T-helper 2 cell treated with Interferon-gamma antibody and Interleukin-4, amounts not matched to agents 5 μg/mL and 100 μg/mL, for 36 hours (primary cell): ENCODE measurements around the gene PIGU.
"Not testable (repeated sequence)": the region's sequence is repeated elsewhere in the genome, so short reads cannot be mapped to it uniquely, and the experiment has no call there.

Experiments
- DNase-seq: peaks from one replicate; pipeline ENCODE4 v3.0.0; 2021; ENCODE audit warnings: low spot score
- H3K27ac Mint-ChIP-seq: one replicate; pipeline ENCODE4 v1.8.0; 2021; ENCODE audit warnings: mild to moderate bottlenecking, mixed read lengths
- H3K27me3 Mint-ChIP-seq: one replicate; pipeline ENCODE4 v1.8.0; 2021; ENCODE audit warnings: low read depth, mixed read lengths
- H3K36me3 Mint-ChIP-seq: one replicate; pipeline ENCODE4 v1.8.0; 2021; ENCODE audit warnings: low read depth, mixed read lengths
- H3K4me1 Mint-ChIP-seq: one replicate; pipeline ENCODE4 v1.8.0; 2021; ENCODE audit warnings: low read depth, mixed read lengths
- H3K4me3 Mint-ChIP-seq: one replicate; pipeline ENCODE4 v1.8.0; 2022; ENCODE audit warnings: mild to moderate bottlenecking, moderate library complexity, mixed read lengths
- H3K9me3 Mint-ChIP-seq: one replicate; pipeline ENCODE4 v1.8.0; 2021; ENCODE audit warnings: mixed read lengths

Gene PIGU

GRCh38 chr20:34658654-34659053 is 18.2 kb downstream of the PIGU start:
- H3K4me1 Mint-ChIP-seq, H3K4me3 Mint-ChIP-seq, H3K36me3 Mint-ChIP-seq, H3K27me3 Mint-ChIP-seq, H3K27ac Mint-ChIP-seq, H3K9me3 Mint-ChIP-seq, DNase-seq: not testable (repeated sequence)

DNA sequence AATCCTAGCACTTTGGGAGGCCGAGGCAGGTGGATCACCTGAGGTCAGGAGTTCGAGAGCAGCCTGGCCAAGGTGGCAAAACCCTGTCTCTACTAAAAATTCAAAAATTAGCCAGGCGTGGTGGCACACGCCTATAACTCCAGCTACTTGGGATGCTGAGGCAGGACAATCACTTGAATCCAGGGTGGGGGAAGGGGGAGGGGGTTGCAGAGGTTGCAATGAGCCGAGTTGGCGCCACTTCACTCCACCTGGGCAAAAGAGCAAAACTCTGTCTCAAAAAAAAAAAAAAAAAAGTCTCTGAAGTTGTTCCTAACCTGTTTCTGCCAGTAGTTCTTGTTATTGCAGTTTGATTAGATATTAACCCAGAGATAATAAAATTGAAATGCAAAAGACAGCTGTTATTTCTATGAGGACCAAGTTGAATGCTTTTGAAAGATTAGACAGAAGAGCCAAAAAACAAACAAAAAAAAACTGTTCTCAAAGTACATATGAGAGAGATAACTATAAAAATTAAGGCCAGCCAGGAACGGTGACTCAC is 22.6 kb downstream of the PIGU start:
- peaks cover 20% of the 10 kb centered on the region for H3K36me3 Mint-ChIP-seq
- no peak overlapping the region for H3K27ac Mint-ChIP-seq
- no peaks in the 10 kb centered on the region for H3K27me3 Mint-ChIP-seq
- no peaks in the 10 kb centered on the region for H3K4me1 Mint-ChIP-seq
- H3K4me3 Mint-ChIP-seq: no peak overlapping the region
- no peaks in the 10 kb centered on the region for H3K9me3 Mint-ChIP-seq
- no peak for DNase-seq

DNA sequence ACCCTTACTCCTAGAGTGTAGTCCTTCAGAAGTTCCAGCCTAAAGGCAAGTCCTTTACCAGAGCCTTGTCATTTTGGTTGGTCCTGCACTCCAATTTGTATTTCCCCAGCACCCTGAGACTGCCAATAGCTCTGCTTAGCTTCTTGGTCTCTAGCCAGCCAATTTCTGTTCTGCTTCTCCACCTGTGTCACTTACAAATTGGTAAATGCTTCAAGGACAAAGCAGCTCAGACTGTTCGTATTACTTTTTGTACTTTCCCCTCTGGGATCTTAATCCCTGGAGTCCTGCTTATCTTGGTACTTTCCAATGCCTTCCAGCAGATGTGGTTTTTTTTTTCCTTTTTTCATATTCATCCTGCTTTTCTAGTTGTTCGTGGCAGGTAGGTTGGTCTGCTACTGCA is 25.7 kb downstream of the PIGU start:
- Mint-ChIP-seq H3K9me3 (no peaks in the 10 kb centered on the region), H3K27me3 (no peaks in the 10 kb centered on the region), H3K27ac (no peak overlapping the region), H3K4me3 (no peak overlapping the region), H3K4me1 (no peaks in the 10 kb centered on the region), H3K36me3 (peaks cover 20% of the 10 kb centered on the region)
- DNase-seq: no peak

GRCh38 chr20:34647737-34648136 is 29.2 kb downstream of the PIGU start:
- Mint-ChIP-seq H3K27me3 (no peaks in the 10 kb centered on the region), H3K36me3 (peaks cover 13% of the 10 kb centered on the region), H3K4me1 (no peaks in the 10 kb centered on the region), H3K4me3 (no peak overlapping the region), H3K9me3 (no peaks in the 10 kb centered on the region), H3K27ac (no peak overlapping the region)
- DNase-seq: no peak

- DNase-seq: no peak
- Mint-ChIP-seq H3K4me3 (no peak overlapping the region), H3K9me3 (no peaks in the 10 kb centered on the region), H3K27me3 (no peaks in the 10 kb centered on the region), H3K36me3 (peaks cover 3% of the 10 kb centered on the region), H3K27ac (no peak overlapping the region), H3K4me1 (no peaks in the 10 kb centered on the region)
Observed at GRCh38 chr20:34644951-34645350, 31.9 kb downstream of the PIGU start.

DNA sequence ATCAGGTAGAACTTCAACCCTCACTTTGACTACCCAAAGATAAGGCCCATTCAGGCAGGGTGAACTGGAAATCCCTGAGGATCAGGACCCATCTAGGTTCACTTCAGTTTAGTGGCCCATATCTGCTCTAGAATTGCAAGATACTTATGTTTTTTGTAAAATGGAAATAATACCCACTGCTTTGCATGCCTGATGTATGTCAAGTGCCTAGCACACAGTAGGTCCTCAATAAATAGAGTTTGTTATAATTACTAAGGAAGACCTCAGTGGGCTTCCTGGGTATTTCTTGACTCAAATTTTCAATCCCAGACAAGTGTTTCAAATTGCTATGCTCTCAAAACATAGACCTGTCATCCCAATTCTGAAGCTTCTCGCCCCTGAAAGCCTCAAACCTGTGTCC is 32.5 kb downstream of the PIGU start:
- Mint-ChIP-seq H3K36me3 (peaks cover 3% of the 10 kb centered on the region), H3K4me1 (no peaks in the 10 kb centered on the region), H3K27ac (no peak overlapping the region), H3K27me3 (no peaks in the 10 kb centered on the region), H3K9me3 (no peaks in the 10 kb centered on the region), H3K4me3 (no peak overlapping the region)
- DNase-seq: no peak

DNA sequence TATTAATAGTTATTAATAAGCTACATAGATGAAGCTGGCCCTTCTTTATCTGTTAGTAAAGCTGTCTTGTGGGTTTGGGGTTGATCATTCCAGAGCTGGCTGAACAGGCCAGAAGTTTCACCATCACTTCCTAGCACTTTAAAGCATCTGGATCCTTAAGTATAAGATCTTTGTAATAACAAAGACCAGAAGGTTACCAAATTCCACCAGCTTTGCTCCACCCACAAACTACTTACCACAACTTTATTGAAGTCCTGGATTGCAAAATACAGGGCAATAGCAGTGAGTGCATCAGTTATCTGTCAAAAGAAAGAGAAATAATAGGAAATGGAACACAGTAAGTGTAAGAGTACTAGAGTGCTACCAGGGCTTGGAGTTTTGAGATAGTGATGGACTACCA is 33.0 kb downstream of the PIGU start:
- no peak overlapping the region for H3K4me3 Mint-ChIP-seq
- H3K36me3 Mint-ChIP-seq: peaks cover 3% of the 10 kb centered on the region
- no peaks in the 10 kb centered on the region for H3K4me1 Mint-ChIP-seq
- no peak overlapping the region for H3K27ac Mint-ChIP-seq
- H3K27me3 Mint-ChIP-seq: no peaks in the 10 kb centered on the region
- H3K9me3 Mint-ChIP-seq: no peaks in the 10 kb centered on the region
- no peak for DNase-seq

- no peak overlapping the region for H3K27ac Mint-ChIP-seq
- no peak for DNase-seq
- H3K4me3 Mint-ChIP-seq: no peak overlapping the region
- H3K27me3 Mint-ChIP-seq: no peaks in the 10 kb centered on the region
- H3K36me3 Mint-ChIP-seq: peaks cover 6% of the 10 kb centered on the region
- no peaks in the 10 kb centered on the region for H3K4me1 Mint-ChIP-seq
- no peaks in the 10 kb centered on the region for H3K9me3 Mint-ChIP-seq
Observed at GRCh38 chr20:34642009-34642408, 34.9 kb downstream of the PIGU start.

DNA sequence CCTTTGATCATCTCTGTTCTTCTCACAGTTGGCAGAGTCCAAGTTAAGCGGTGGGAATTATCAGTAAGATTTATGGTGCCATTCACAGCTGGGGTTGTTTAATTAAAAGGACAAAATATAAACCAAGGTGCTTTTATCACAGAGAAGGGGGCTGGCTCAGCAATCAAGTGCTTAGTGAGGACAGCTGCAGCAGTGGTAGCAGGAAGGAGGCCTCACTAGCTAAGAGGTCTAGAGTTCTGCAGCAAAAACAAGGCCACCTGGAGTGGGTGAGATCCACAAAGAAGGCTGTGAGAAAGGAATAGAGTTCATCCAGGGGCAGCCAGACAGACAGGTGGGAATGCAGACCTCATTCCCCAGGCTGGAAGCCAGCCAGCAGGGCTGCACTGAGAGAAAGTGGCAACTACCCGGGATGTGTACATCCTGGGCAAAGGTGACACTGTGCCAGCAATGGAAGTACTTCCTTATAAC is 37.1 kb downstream of the PIGU start:
- Mint-ChIP-seq H3K4me1 (no peaks in the 10 kb centered on the region), H3K9me3 (no peaks in the 10 kb centered on the region), H3K36me3 (peaks cover 16% of the 10 kb centered on the region), H3K27me3 (no peaks in the 10 kb centered on the region), H3K27ac (no peak overlapping the region), H3K4me3 (no peak overlapping the region)
- DNase-seq: no peak

GRCh38 chr20:34638532-34638931 is 38.4 kb downstream of the PIGU start:
- peaks cover 18% of the 10 kb centered on the region for H3K36me3 Mint-ChIP-seq
- DNase-seq: no peak

GRCh38 chr20:34638039-34638292 is 38.9 kb downstream of the PIGU start:
- H3K4me3 Mint-ChIP-seq: no peak overlapping the region
- no peaks in the 10 kb centered on the region for H3K27me3 Mint-ChIP-seq
- no peaks in the 10 kb centered on the region for H3K4me1 Mint-ChIP-seq
- no peak overlapping the region for H3K27ac Mint-ChIP-seq
- peaks cover 21% of the 10 kb centered on the region for H3K36me3 Mint-ChIP-seq
- no peaks in the 10 kb centered on the region for H3K9me3 Mint-ChIP-seq
- no peak for DNase-seq

More at GRCh38 chr20:34638532-34638931, 38.4 kb downstream of the PIGU start:
- Mint-ChIP-seq H3K4me1 (no peaks in the 10 kb centered on the region), H3K4me3 (no peak overlapping the region), H3K9me3 (no peaks in the 10 kb centered on the region), H3K27ac (no peak overlapping the region), H3K27me3 (no peaks in the 10 kb centered on the region)

GRCh38 chr20:34637245-34638038 is 39.5 kb downstream of the PIGU start:
- DNase-seq: no peak
- Mint-ChIP-seq H3K36me3 (peaks cover 26% of the 10 kb centered on the region), H3K9me3 (no peaks in the 10 kb centered on the region), H3K27ac (no peak overlapping the region), H3K4me1 (no peaks in the 10 kb centered on the region), H3K4me3 (no peak overlapping the region), H3K27me3 (no peaks in the 10 kb centered on the region)

DNA sequence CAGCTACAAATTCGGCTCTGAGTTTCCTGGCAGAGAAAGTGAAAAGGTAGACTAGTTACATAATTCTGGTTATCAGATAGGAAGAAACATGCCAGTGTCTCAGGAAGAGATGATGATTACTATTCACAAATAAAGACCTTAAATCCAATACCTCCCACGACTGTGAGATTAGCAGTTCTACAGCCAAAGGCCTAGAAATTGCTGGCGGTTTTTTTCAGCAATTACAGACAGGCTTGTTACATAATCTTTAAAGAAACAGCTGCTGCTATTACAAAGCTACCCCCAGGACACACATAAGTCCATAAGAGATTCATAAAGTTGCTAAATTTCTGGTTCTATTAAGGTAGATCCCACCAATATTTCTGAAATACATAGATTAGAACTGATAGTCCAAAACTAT is 40.2 kb downstream of the PIGU start:
- Mint-ChIP-seq H3K36me3 (peaks cover 27% of the 10 kb centered on the region), H3K27ac (no peak overlapping the region), H3K4me3 (no peak overlapping the region), H3K9me3 (no peaks in the 10 kb centered on the region), H3K4me1 (no peaks in the 10 kb centered on the region), H3K27me3 (no peaks in the 10 kb centered on the region)
- DNase-seq: no peak

GRCh38 chr20:34634392-34634791 is 42.5 kb downstream of the PIGU start:
- H3K4me1 Mint-ChIP-seq: no peaks in the 10 kb centered on the region
- no peak for DNase-seq
- no peaks in the 10 kb centered on the region for H3K9me3 Mint-ChIP-seq
- no peaks in the 10 kb centered on the region for H3K27me3 Mint-ChIP-seq
- no peak overlapping the region for H3K4me3 Mint-ChIP-seq
- no peak overlapping the region for H3K27ac Mint-ChIP-seq
- peaks cover 30% of the 10 kb centered on the region for H3K36me3 Mint-ChIP-seq

DNA sequence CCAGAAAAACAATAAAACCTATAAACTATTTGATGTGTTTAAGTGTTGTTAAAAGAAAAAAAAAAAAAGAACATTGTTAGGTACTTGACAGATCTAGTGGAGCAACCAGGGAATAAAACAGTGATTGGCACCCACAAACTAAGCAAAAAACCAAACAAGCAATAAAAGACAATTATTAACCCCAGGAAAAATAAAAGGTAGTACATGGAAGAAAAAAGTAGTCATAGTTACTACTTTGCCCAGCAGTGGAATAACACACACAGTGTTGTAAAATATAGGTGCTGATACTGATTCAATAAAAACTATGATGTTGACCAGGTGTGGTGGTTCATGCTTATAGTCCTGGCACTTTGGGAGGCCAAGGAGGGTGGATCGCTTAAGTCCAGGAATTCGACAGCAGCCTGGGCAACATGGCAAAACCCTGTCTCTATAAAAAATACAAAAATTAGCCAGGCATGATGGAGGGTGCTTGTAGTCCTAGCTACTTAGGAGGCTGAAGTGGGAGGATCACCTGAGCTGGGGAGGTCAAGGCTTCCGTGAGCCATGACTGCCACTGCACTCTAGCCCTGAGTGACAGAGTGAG is 43.9 kb downstream of the PIGU start:
- Mint-ChIP-seq H3K27ac (peak overlapping the region; percentile 49), H3K9me3 (no peaks in the 10 kb centered on the region), H3K36me3 (peaks cover 31% of the 10 kb centered on the region), H3K27me3 (no peaks in the 10 kb centered on the region), H3K4me1 (no peaks in the 10 kb centered on the region), H3K4me3 (no peak overlapping the region)
- DNase-seq: no peak
